GM23338 (cell line): ENCODE results near the gene ERC1. TPM values are rescaled to one million over a fixed set of nuclear protein-coding genes. Genes with fewer than 3 reads are reported as not detected.

ENCODE experiments used
- ATAC-seq: fragments of 200-7000 bp; cut with Tn5 transposase; 3 replicates; pipeline ENCODE4 v1.9.1; 2020
- DNase-seq: peaks from one replicate; pipeline ENCODE4 v3.0.0-alpha.2; 2015; ENCODE audit warnings: low spot score
- H2AFZ ChIP-seq: fragments of 200-600 bp; sonication (generic); 2 replicates; pipeline ENCODE4 v1.8.0; 2016; ENCODE audit warnings: antibody characterized with exemption, mild to moderate bottlenecking, moderate library complexity
- H3F3A ChIP-seq: fragments of 200-600 bp; sonication (generic); replicated peaks from 2 replicates; pipeline ENCODE4 v1.8.0; 2017; ENCODE audit warnings: antibody characterized with exemption, mixed run types, low read depth
- H3K27ac ChIP-seq: fragments of 200-600 bp; sonication (generic); 2 replicates; pipeline ENCODE4 v1.6.1; 2016; ENCODE audit warnings: low read depth
- H3K27me3 ChIP-seq: fragments of 200-600 bp; sonication (generic); 2 replicates; pipeline ENCODE4 v1.8.0; 2016; ENCODE audit warnings: mild to moderate bottlenecking, mixed run types, moderate library complexity; ENCODE audit not compliant: insufficient read depth
- H3K36me3 ChIP-seq: fragments of 200-600 bp; sonication (generic); 2 replicates; pipeline ENCODE4 v1.8.0; 2016; ENCODE audit warnings: mild to moderate bottlenecking; ENCODE audit not compliant: insufficient read depth
- H3K4me1 ChIP-seq: fragments of 200-600 bp; sonication (generic); 2 replicates; pipeline ENCODE4 v1.8.0; 2016; ENCODE audit warnings: mild to moderate bottlenecking, moderate library complexity; ENCODE audit not compliant: insufficient read depth
- H3K4me2 ChIP-seq: fragments of 200-600 bp; sonication (generic); 2 replicates; pipeline ENCODE4 v1.7.1; 2017; ENCODE audit warnings: mixed run types
- H3K4me3 ChIP-seq: fragments of 200-600 bp; sonication (generic); 2 replicates; pipeline ENCODE4 v1.6.1; 2016; ENCODE audit warnings: mixed run types
- H3K79me2 ChIP-seq: fragments of 200-600 bp; sonication (generic); replicated peaks from 2 replicates; pipeline ENCODE4 v1.8.0; 2017; ENCODE audit warnings: mild to moderate bottlenecking; ENCODE audit not compliant: insufficient read depth
- H3K9me2 ChIP-seq: fragments of 200-600 bp; sonication (generic); 2 replicates; pipeline ENCODE4 v1.8.0; 2017; ENCODE audit not compliant: insufficient read depth
- H4K20me1 ChIP-seq: fragments of 200-600 bp; sonication (generic); replicated peaks from 2 replicates; pipeline ENCODE4 v1.8.0; 2017; ENCODE audit warnings: mild to moderate bottlenecking; ENCODE audit not compliant: insufficient read depth
- H3K27ac Mint-ChIP-seq: 2 replicates; pipeline ENCODE4 v1.8.0; 2020; ENCODE audit warnings: inconsistent platforms, mild to moderate bottlenecking, moderate library complexity, mixed read lengths
- H3K27me3 Mint-ChIP-seq: 3 replicates; pipeline ENCODE4 v1.8.0; 2022; ENCODE audit warnings: low read depth, mild to moderate bottlenecking, moderate library complexity, mixed read lengths, inconsistent platforms; ENCODE audit not compliant: insufficient read depth, poor library complexity
- H3K36me3 Mint-ChIP-seq: 3 replicates; pipeline ENCODE4 v1.8.0; 2021; ENCODE audit warnings: low read depth, mild to moderate bottlenecking, inconsistent platforms, moderate library complexity, mixed read lengths
- H3K4me1 Mint-ChIP-seq: 3 replicates; pipeline ENCODE4 v1.8.0; 2020; ENCODE audit warnings: mild to moderate bottlenecking, inconsistent platforms, mixed read lengths
- H3K4me3 Mint-ChIP-seq: 3 replicates; pipeline ENCODE4 v1.8.0; 2021; ENCODE audit warnings: moderate library complexity, mild to moderate bottlenecking, inconsistent platforms, mixed read lengths
- H3K9me3 Mint-ChIP-seq: 3 replicates; pipeline ENCODE4 v1.8.0; 2020; ENCODE audit warnings: moderate library complexity, mild to moderate bottlenecking, inconsistent platforms, mixed read lengths
- CREB1 ChIP-seq: fragments of 250-450 bp; sonication (Bioruptor Pico); IDR thresholded peaks from 2 replicates; pipeline ENCODE4 v1.5.0; 2020; ENCODE audit warnings: low read depth, mild to moderate bottlenecking, moderate library complexity
- ETS1 ChIP-seq: IDR thresholded peaks from 2 replicates; pipeline ENCODE4 v1.6.1; 2016; ENCODE audit warnings: antibody characterized with exemption
- EZH2 ChIP-seq: fragments of 200-600 bp; sonication (generic); IDR thresholded peaks from one replicate; pipeline ENCODE4 v1.8.0; 2017; ENCODE audit warnings: antibody characterized with exemption, mild to moderate bottlenecking, low read depth; ENCODE audit not compliant: unreplicated experiment
- EZH2phosphoT487 ChIP-seq: fragments of 200-600 bp; sonication (generic); IDR thresholded peaks from one replicate; pipeline ENCODE4 v1.8.1; 2018; ENCODE audit warnings: antibody characterized with exemption; ENCODE audit not compliant: unreplicated experiment
- JUNB ChIP-seq: IDR thresholded peaks from one replicate; pipeline ENCODE4 v1.6.1; 2016; ENCODE audit warnings: antibody characterized with exemption; ENCODE audit not compliant: unreplicated experiment
- NANOG ChIP-seq: IDR thresholded peaks from 2 replicates; pipeline ENCODE4 v1.6.1; 2016; ENCODE audit warnings: antibody characterized with exemption, borderline replicate concordance
- POLR2AphosphoS5 ChIP-seq: IDR thresholded peaks from 2 replicates; pipeline ENCODE4 v1.6.1; 2016; ENCODE audit warnings: antibody characterized with exemption, low read depth
- STAT1 ChIP-seq: IDR thresholded peaks from one replicate; pipeline ENCODE4 v1.6.1; 2016; ENCODE audit warnings: antibody characterized with exemption; ENCODE audit not compliant: unreplicated experiment
- ZNF114 ChIP-seq: fragments of 250-450 bp; sonication (Bioruptor Pico); IDR thresholded peaks from 2 replicates; pipeline ENCODE4 v1.5.0; 2020; ENCODE audit warnings: mild to moderate bottlenecking, moderate library complexity
- ZNF331 ChIP-seq: fragments of 250-450 bp; sonication (Bioruptor Pico); IDR thresholded peaks from 2 replicates; pipeline ENCODE4 v1.5.0; 2020; ENCODE audit warnings: low read depth, mild to moderate bottlenecking, moderate library complexity
- ZNF462 ChIP-seq: fragments of 250-450 bp; sonication (Bioruptor Pico); IDR thresholded peaks from 2 replicates; pipeline ENCODE4 v1.5.0; 2020; ENCODE audit warnings: mild to moderate bottlenecking, moderate library complexity
- polyA plus RNA-seq: library from polyadenylated mRNA; unstranded; fragments of >200 nt; fragmentation: Nextera tagmentation; extraction: Ambion mirVana; gene quantifications from 2 replicates; pipeline ENCODE4 v1.2.1, GENCODE V29; 2016
- total RNA-seq: library from RNA; depleted of rRNA; stranded (reverse); fragments of >200 nt; shearing (Covaris generic); gene quantifications from 2 replicates; pipeline ENCODE4 v1.2.3, GENCODE V29; 2014
- TF ChIP-seq, protein P1 (sequence below), 2 experiments: fragments of 200-600 bp in 1 of 2; sonication (generic) in 1 of 2; conservative IDR thresholded peaks; 2 replicates each; pipeline versions ENCODE4 v1.5.1 to v1.6.1; 2016 to 2017; ENCODE audit warnings: antibody characterized with exemption in 2 of 2, low read depth in 2 of 2, mild to moderate bottlenecking in 2 of 2, moderate library complexity in 1 of 2

The ERC1 gene
- total and polyA plus RNA-seq, 2 experiments from 2014 or later: 28.1 to 35.3 TPM

DNA sequence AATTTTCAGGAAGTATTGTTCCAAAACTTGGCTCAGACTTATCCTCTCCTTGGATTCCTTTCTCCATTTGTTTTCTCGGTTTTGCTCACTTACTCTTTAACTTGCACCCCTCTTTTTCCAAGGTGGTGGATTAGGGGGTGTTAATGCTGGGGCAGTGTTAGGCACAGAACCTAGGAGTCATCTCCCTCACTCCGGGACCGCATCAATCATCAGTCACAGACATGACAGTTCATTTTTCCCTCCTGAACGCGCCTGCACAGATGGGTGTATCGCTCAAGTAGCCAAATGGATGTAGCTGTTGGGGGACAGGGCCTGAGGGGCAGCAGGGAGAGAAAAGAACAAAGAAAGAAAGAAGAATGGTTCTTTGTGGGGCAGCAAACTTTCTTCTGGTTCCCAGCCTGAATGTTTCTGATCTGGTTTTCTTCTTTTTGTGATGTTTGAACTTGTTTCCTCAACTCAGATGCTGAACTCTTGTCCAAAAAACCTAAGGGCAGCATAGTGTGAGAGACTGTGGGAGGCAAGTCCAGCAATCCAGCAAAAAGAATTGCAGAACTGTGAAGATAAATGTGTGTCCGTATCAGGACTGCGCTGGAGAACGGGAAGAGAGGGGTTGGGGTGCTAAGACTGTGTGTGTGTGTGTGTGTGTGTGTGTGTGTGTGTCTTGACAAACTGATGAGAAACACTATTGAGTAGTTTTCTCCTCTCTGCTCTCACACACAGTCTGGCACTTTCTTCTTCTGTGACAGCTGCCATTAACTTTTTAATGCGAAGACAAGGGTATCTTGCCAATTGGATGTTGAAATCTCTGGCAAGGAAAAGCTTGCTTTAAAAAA, 472.3 kb downstream of the ERC1 start:
- H3K4me2 ChIP-seq: no peak overlapping the region
- no peak for TF ChIP-seq CREB1 (CRISPR knock-in tag)
- no peak for TF ChIP-seq ZNF114 (CRISPR knock-in tag)
- TF ChIP-seq NANOG: no peak
- no peak for TF ChIP-seq EZH2

DNA sequence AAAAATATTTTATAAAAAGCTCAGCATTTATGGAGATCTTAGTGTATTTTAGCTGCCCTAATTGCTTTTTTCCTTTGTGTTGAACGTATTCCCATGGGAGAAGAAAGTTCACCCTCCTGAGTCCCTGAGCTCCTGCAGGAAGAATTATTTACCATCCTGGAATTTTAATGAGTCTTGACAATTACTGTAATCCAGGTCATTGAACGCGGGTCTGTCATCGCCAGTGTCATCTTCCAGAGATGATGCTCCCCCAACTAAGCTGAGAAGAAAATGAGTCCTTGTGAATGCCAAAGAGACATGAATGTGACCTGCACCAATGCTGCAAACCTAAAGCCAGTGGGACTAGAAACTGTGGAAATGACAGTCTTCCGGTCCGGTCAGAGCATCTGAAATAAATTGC, 473.9 kb downstream of the ERC1 start:
- Histone ChIP-seq H4K20me1 (no peaks in the 10 kb centered on the region; the same call in 1 of the 2 replicates), H3K4me3 (no peak overlapping the region), H3K36me3 (0 out of 2 replicates have a peak, but pooled peaks cover 9% of the 10 kb centered on the region), H2AFZ (no peak overlapping the region), H3F3A (no peaks in the 10 kb centered on the region), H3K79me2 (no peaks in the 10 kb centered on the region), H3K4me1 (0 out of 2 replicates have a peak, but pooled peaks cover 4% of the 10 kb centered on the region), H3K4me2 (no peak overlapping the region), H3K27me3 (no peaks in the 10 kb centered on the region), H3K9me2 (no peaks in the 10 kb centered on the region), H3K27ac (no peak overlapping the region)
- Mint-ChIP-seq H3K36me3 (peaks cover 10% of the 10 kb centered on the region; the same call in 2 of the 3 replicates), H3K4me3 (no peak overlapping the region), H3K27me3 (peaks cover 2% of the 10 kb centered on the region), H3K4me1 (peaks cover 3% of the 10 kb centered on the region), H3K27ac (no peak overlapping the region), H3K9me3 (peaks cover 9% of the 10 kb centered on the region; the same call in 2 of the 3 replicates)
- DNase-seq (no peak), ATAC-seq (no peak)
- TF ChIP-seq EZH2 (no peak), STAT1 (no peak), JUNB (no peak), ZNF462 (no peak), EZH2phosphoT487 (no peak), ETS1 (no peak), POLR2AphosphoS5 (no peak), CREB1 (CRISPR knock-in tag) (no peak), ZNF331 (CRISPR knock-in tag) (no peak)
- TF ChIP-seq, protein P1, sequence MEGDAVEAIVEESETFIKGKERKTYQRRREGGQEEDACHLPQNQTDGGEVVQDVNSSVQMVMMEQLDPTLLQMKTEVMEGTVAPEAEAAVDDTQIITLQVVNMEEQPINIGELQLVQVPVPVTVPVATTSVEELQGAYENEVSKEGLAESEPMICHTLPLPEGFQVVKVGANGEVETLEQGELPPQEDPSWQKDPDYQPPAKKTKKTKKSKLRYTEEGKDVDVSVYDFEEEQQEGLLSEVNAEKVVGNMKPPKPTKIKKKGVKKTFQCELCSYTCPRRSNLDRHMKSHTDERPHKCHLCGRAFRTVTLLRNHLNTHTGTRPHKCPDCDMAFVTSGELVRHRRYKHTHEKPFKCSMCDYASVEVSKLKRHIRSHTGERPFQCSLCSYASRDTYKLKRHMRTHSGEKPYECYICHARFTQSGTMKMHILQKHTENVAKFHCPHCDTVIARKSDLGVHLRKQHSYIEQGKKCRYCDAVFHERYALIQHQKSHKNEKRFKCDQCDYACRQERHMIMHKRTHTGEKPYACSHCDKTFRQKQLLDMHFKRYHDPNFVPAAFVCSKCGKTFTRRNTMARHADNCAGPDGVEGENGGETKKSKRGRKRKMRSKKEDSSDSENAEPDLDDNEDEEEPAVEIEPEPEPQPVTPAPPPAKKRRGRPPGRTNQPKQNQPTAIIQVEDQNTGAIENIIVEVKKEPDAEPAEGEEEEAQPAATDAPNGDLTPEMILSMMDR (conservative IDR thresholded peaks at IDR 0.05; ENCODE audit: low read depth in 2 of 2): no peak

More for the DNA sequence above, 472.3 kb downstream of the ERC1 start:
- Mint-ChIP-seq H3K27me3 (peaks cover 2% of the 10 kb centered on the region), H3K4me3 (no peak overlapping the region), H3K9me3 (peaks cover 9% of the 10 kb centered on the region; the same call in 2 of the 3 replicates), H3K27ac (no peak overlapping the region; the same call in 1 of the 2 replicates), H3K4me1 (no peaks in the 10 kb centered on the region), H3K36me3 (peaks cover 10% of the 10 kb centered on the region; the same call in 2 of the 3 replicates)
- ATAC-seq: no peak
- no peaks in the 10 kb centered on the region for H3K9me2 ChIP-seq
- no peaks in the 10 kb centered on the region for H4K20me1 ChIP-seq
- no peak overlapping the region for H3K4me3 ChIP-seq
- 0 out of 2 replicates have a peak, but pooled peaks cover 4% of the 10 kb centered on the region for H3K4me1 ChIP-seq
- 0 out of 2 replicates have a peak, but pooled peaks cover 9% of the 10 kb centered on the region for H3K36me3 ChIP-seq
- no peak overlapping the region for H2AFZ ChIP-seq
- H3K79me2 ChIP-seq: no peaks in the 10 kb centered on the region
- H3K27me3 ChIP-seq: no peaks in the 10 kb centered on the region
- no peak for DNase-seq
- H3K27ac ChIP-seq: no peak overlapping the region
- H3F3A ChIP-seq: no peaks in the 10 kb centered on the region
